RCC 7860 (cell line): ENCODE results near the gene GLI3.

Experiments used
- DNase-seq: peaks from one replicate; pipeline ENCODE4 v3.0.0-alpha.2; 2015; ENCODE audit warnings: low spot score
- FAIRE-seq: peaks from 2 replicates; lab custom pipeline; 2012; peaks lifted over from hg19 to GRCh38; lab: Jason Lieb, UNC

Gene GLI3

DNA sequence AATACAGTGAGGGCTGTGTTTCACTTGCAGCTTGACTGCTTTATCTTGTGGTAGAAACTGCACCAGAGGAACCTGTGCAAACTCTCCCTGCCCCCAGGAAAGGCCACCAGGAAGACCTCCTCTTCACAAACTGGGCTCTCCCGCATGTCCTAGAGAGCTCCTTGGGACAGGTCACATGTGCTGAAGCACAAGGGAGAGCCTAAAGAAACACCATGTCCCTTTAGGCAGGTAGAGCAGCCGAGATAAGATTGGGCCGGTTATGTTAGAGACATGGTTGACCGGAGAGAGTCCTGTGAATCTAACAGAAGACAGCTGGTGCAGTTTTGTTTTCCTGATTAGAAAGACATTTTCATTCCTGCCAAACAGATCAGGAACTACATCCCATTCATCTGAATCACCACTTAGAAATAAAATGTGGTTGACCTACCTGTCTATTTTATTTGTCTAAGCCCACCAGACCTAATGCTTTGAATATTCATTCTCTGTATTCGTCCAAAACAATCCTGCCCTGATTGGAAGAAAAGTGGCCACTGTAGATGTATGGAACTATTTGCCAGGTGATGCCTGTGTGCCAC is 224.1 kb downstream of the GLI3 start:
- DNase-seq (no peak), FAIRE-seq (no peak)

DNA sequence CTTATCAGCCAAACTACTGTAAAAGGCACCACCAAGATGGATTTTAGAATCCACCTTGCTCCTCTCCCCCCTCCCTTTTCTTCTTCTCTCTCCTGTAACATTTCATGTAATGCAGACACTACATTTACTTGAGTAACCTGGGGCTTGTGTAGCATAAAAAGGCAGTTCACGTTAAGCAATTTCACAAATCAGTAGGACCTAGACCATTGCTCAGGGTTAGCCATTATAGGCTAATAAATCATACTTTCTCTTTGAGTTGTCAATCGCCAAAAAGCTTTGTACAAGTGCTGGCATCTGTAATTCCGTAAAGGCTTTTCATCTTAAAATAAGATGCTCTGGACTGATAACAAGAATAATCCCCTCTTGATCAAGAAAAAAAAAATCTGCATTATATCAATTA is 224.7 kb downstream of the GLI3 start:
- DNase-seq (no peak), FAIRE-seq (no peak)

DNA sequence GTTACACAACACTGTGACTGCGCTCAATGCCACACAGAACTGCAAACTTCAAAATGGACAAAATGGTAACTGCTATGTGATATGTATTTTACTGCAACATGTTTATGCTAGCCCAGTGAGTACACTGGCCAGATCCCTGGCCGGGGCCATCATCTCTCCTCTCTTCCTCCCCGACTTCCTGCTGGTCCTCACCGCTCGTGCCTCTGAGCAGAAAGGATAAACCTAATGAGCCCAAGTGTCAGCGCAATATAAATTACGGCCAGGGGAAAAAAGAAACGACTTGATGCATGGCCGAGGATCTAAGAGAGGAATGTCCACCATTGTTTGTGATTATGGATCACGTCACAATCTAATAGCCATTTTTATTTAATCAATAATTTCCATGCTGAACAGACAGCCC is 225.2 kb downstream of the GLI3 start:
- DNase-seq (no peak), FAIRE-seq (no peak)

DNA sequence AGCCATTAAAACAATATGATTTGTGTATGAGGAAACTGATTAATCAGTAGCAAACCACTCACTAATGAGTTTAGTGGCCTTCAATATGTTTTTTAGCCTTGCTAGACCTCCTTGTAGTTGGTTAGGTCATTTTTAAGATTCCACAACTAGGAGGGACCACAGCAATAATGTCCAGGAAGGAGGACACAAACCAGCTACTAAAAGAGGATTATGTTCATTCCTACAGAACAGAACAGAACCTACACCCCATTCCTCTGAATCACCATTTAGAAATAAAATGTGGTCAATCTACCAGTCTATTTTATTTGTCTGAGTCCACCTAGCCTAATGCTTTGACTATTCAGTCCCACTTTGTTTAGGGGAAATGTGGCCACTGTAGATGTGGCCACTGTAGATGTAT is 226.3 kb downstream of the GLI3 start:
- FAIRE-seq (no peak), DNase-seq (no peak)

DNA sequence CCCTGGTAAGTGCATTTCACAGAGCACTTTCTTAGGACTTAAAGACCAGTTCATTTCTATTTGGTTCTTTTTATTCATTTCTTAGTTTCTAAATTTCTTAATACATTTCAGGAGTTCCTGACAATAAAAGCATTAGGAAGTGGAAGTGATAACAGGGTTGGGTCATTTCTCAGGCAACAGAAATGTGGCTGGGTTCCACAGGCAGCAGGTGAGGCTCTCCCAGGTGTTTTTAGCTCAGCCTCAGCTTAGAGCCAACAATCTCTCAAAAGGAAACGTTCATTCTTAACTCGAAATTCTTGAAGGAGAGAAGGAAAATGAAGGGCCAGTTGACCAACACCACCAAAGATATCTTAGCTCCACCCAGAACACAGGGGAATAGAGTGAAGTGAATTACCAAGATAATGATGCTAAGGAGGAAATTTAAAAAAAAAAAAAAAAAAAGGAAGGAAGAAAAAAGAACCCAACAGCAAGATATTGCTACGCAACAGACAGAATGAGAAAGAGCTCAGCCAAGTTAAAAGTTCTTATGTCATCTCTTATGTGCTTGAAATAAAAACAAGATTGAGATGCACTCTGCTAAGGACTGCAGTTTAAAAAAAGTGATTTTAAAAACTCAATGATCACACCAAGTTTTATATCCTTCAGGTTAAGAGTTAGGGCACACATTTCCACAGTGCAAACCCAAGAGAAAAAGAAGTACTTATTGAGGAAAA is 230.1 kb downstream of the GLI3 start:
- DNase-seq (no peak), FAIRE-seq (no peak)

DNA sequence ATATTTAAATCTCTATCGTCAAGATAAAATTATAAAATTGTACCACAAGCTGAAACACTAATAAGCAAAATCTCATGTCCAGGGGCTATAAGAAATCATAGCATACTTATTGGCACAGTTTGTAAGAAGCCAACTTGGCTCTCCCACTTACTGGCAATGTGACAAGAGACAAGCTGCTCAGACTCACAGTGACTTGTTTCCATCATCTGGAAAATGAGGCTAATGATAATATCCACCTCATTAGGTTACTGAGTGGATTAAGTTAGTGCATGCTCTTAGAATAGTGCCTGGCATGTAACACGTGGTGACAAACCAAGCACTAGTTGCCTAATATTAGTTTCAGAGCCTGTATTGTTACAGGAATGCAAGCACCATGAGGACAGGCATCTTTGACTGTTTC is 234.4 kb downstream of the GLI3 start:
- no peak for DNase-seq
- no peak for FAIRE-seq

- DNase-seq (no peak), FAIRE-seq (no peak)
Observed at GRCh38 chr7:41999736-42000283, 237.2 kb downstream of the GLI3 start.

GRCh38 chr7:41998041-41998440 is 239.0 kb downstream of the GLI3 start:
- DNase-seq (no peak), FAIRE-seq (no peak)

DNA sequence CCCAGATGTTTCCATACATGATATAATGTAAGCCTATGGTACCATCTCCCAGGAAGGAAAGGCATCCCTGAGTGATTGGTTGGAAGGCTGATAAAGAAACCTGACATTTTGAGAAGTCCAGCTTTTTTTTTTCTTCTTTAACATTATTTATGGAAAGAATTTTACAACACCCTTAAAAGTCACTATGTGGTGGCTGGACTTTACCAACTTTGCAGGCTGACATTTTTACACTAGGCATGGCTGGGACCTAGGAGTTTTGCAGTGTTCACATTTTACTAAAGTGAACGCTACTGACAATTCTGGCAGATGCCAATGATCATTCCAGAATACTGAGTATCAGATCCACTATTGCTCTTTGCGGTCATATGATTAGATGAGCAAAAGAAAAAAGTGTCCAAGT is 239.9 kb downstream of the GLI3 start:
- DNase-seq (no peak), FAIRE-seq (no peak)

DNA sequence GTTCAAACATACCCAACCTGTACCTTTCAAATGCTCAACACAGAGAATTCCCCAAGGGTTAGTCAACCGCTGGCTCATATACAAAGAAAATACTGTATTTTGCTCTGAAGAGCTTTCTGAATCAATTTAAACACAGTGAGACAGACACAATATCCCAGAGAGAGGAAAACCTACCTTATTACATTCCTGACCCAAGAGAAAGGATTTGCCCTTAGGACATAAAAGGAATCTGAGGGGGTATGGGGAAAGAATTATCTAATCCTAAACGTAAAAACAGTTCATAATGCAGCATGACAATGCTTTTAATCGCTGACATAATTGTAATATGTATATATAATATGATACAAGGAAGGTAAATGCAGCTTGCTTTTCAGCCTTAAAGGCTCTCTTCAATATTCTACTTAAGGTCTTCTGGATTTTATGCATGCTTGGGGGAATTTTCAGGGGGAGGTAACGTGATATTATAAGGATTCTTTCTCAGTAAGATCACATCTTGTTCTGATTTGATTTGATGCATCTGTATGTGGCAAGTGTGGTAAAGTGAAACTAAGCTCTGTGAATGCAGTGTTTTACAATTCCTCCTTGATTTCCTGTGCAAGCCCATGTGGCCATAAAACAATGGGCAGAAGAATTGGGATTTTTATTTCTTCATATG is 240.5 kb downstream of the GLI3 start:
- FAIRE-seq, result no peak
- DNase-seq, result peak; percentile 10

DNA sequence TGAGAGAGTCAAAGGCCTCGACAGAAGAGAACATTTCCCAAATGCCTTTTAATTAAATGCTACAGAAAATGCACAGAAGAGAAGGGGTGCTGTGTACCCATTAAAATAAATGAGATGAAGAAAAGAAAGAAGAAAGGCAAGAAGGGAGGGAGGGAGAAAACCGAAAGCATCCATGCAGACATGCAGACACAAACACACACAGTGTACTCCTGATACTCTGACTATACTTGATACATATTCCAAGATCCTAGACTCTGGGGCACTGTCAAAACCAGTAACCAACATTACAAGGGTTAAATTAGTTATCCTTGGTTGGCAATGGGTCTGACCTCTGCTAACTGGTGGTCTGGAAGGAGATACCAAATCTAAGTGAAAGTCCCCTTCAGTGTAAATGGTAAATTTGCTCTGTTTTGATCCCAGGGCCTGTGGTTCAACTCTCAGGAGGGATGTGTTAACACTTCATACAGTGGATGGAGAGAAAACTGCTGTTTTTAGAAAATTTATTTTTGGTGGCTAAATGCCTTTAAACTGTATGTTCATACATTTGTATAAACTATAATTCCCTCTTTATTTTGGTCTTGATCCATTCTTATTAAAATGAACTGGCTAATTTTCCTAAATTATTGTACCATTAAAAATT is 241.3 kb downstream of the GLI3 start:
- FAIRE-seq, result no peak
- DNase-seq, result no peak

GRCh38 chr7:41994746-41995110 is 242.3 kb downstream of the GLI3 start:
- no peak for FAIRE-seq
- DNase-seq, result no peak

DNA sequence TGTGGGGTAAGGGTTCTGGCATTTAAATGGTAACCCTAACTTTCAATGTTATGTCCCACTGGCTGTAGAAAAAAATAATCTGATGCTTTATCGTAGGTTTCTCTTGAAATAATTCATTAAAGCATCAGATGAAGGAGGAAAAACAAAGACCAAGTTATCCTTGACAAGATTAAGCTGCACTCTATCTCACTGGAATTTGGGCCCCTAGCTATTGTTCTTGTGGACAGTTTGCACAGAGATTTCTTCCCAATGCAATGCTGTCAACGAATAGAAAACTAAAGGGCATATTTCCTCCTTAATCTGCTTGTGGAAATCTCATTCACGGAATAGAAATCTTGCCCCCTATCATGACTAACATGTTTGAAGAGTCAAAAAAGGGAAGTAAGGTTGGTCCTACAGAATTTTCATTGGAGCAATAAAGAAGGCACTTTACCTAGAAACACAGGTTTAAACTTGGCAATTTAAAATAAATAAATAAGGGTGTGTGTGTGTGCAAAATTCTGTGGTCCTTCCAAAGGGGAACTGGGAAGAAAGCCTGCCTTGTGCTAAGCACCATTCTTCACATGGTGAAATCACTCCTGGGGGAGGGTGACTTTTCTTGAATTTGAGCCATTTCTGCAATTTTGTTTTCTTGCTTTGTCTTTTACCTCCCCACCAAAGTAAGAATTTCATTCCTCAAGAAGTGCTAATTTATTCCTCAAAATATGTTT is 242.8 kb downstream of the GLI3 start:
- FAIRE-seq, result no peak
- DNase-seq, result no peak

GRCh38 chr7:41992881-41993867 is 243.8 kb downstream of the GLI3 start:
- DNase-seq, result no peak
- no peak for FAIRE-seq

- FAIRE-seq (no peak), DNase-seq (no peak)
Observed at GRCh38 chr7:41984888-41985287, 252.1 kb downstream of the GLI3 start.

DNA sequence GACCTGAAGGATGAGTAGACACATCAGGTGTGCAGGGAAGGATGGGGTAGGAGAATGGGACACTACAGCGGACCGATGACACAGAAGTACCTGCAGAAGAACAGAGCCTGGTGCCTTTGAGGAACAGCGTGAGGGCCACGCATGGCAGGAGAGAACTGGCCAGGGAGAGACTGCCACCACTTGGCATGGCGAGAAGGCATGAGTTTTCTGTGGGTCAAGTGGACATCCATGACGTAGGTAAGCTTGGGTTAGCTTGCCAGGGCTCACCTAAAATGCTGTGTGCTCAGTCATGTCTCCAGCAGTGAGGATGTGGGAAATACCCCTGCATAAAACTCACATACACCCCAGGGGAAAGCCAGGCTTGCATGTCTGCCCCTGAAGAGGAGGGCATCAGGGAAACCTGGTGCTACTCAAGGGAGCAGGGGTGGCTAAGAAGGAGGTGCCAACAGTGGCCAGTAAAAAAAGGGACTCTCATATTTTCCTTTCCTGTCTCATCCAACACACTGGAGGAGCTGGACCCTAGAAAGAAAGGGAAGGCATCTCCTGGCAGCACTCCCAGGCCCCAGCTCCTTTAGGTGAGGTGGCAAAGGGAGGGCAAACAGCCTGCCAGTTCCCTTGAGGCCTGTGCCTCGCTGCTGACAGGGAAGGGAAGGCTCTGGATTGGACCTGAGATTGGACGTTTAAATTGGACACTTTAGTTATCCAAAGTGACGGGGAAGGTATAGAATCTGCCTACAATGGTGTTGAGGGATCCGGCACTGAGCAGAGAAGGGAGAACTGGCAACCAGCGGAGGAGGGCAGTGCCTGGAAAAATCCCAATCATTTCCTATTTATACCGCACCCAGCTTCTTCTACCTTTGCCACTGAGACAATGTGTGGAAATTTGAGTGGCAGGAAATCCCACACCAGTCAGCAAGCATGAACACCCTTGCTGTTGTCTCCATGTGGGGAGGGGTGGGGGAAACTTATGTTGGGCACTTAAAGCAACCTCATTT is 255.7 kb downstream of the GLI3 start:
- FAIRE-seq, result no peak

DNA sequence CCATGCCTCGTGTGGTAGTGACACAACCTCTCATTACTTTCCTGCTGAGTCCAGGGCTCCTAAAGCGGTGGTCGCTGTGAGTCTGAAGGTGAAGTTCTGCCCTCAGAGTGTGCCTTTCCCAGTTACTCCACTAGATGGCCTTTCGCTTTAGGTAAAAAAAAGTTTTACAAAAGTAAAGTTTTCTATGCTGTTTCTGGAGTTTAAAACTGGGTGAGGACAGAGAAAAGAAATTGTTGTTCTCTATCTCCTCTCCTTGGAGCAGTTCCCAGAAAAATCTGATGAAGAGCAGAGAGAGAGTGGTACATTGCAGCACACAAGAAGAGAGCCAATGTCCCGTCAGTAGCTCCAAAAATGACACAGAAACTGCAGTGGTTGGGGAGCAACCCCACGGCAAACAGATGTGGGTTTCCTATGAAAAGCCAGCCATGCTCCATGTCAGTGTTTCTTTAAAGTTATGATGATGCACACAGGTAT is 257.1 kb downstream of the GLI3 start:
- FAIRE-seq, result no peak
- DNase-seq, result peak; percentile 23

More for the DNA sequence above, 255.7 kb downstream of the GLI3 start:
- DNase-seq, result no peak

DNA sequence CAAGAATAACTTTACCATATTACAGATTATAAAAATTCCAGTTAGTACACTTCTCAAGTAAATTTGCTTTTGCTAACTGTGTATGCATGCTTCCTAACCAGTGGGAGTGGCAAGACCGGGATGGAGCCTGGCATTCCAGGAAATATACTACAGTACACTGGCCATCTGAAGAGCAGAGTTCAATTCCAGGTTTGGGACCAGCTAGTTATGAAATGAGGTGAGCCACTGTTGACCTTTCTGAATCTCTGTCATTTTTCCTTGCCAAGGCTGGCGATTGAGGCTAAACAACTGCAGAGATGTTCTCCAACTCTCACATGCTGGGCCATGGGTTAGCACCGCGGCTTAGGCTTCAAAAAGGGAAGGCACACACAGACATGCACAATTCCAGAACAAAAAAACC is 258.2 kb downstream of the GLI3 start:
- FAIRE-seq (no peak), DNase-seq (no peak)

- no peak for FAIRE-seq
- no peak for DNase-seq
Observed at GRCh38 chr7:41977661-41978060, 259.3 kb downstream of the GLI3 start.
